IMR-90 (cell line): ENCODE results near the gene UNC13C. TPM values are rescaled to one million over a fixed set of nuclear protein-coding genes. Genes with fewer than 3 reads are reported as not detected.

ENCODE experiments used
- ATAC-seq: fragments of 200-7000 bp; cut with Tn5 transposase; 2 replicates; pipeline ENCODE4 v1.9.1; 2020; ENCODE audit warnings: low read depth, mild to moderate bottlenecking, moderate library complexity
- BruUV-seq: library from RNA; stranded (reverse); fragments of 400-500 nt; replicated peaks from 2 replicates; lab custom pipeline; 2021; lab: Mats Ljungman, UMichigan
- CTCF ChIA-PET: fragments of 300-600 bp; formaldehyde crosslinking; extraction: SDS; loops from one replicate; lab custom pipeline; 2021; ENCODE audit warnings: antibody characterized with exemption; lab: Yijun Ruan, JAX
- POLR2A ChIA-PET: fragments of 300-600 bp; sonication (Branson Sonifier 250); formaldehyde crosslinking; loops from one replicate; lab custom pipeline; 2022; ENCODE audit warnings: antibody characterized with exemption; ENCODE audit not compliant: unreplicated experiment; lab: Charles Lee
- DNase-seq: peaks from one replicate; pipeline ENCODE4 v3.0.0; 2013
- H2AFZ ChIP-seq: replicated peaks from 2 replicates; pipeline ENCODE3; 2013; ENCODE audit warnings: low read length, mild to moderate bottlenecking; ENCODE audit not compliant: poor library complexity
- H2AK5ac ChIP-seq: 2 replicates; pipeline ENCODE4 v1.6.1; 2013; ENCODE audit warnings: low read depth, low read length, inconsistent platforms
- H2AK9ac ChIP-seq: replicated peaks from 2 replicates; pipeline ENCODE3; 2013; ENCODE audit warnings: mild to moderate bottlenecking, low read depth, low read length, moderate library complexity; ENCODE audit not compliant: poor library complexity
- H2BK120ac ChIP-seq: 2 replicates; pipeline ENCODE4 v1.6.1; 2013; ENCODE audit warnings: low read depth, low read length, inconsistent platforms
- H2BK15ac ChIP-seq: 3 replicates; pipeline ENCODE4 v1.6.1; 2013; ENCODE audit warnings: low read depth, low read length, inconsistent platforms
- H2BK20ac ChIP-seq: 2 replicates; pipeline ENCODE4 v1.6.1; 2013; ENCODE audit warnings: low read depth, mild to moderate bottlenecking, inconsistent platforms, low read length, moderate library complexity
- H2BK5ac ChIP-seq: 2 replicates; pipeline ENCODE4 v1.6.1; 2013; ENCODE audit warnings: mild to moderate bottlenecking, low read depth, low read length, inconsistent platforms; ENCODE audit not compliant: poor library complexity, severe bottlenecking
- H3K14ac ChIP-seq: replicated peaks from 2 replicates; pipeline ENCODE4 v1.6.1; 2013; ENCODE audit warnings: low read depth, low read length, inconsistent platforms
- H3K18ac ChIP-seq: 2 replicates; pipeline ENCODE4 v1.6.1; 2013; ENCODE audit warnings: low read depth, low read length, control low read depth
- H3K23ac ChIP-seq: 2 replicates; pipeline ENCODE4 v1.6.1; 2013; ENCODE audit warnings: low read depth, low read length, inconsistent platforms
- H3K27ac ChIP-seq: 2 replicates; pipeline ENCODE4 v1.5.1; 2013; ENCODE audit warnings: mild to moderate bottlenecking, control low read depth, low read length; ENCODE audit not compliant: insufficient read depth
- H3K27me3 ChIP-seq: 2 replicates; pipeline ENCODE4 v1.6.1; 2013; ENCODE audit warnings: low read length; ENCODE audit not compliant: control insufficient read depth, insufficient read depth
- H3K36me3 ChIP-seq: 2 replicates; pipeline ENCODE4 v1.6.1; 2013; ENCODE audit warnings: low read length, mixed read lengths; ENCODE audit not compliant: control insufficient read depth, insufficient read depth
- H3K4ac ChIP-seq: 2 replicates; pipeline ENCODE4 v1.6.1; 2013; ENCODE audit warnings: low read depth, low read length, inconsistent platforms
- H3K4me1 ChIP-seq: 2 replicates; pipeline ENCODE4 v1.6.1; 2013; ENCODE audit warnings: low read length, mixed read lengths; ENCODE audit not compliant: control insufficient read depth, insufficient read depth
- H3K4me2 ChIP-seq: 2 replicates; pipeline ENCODE4 v1.6.1; 2013; ENCODE audit warnings: low read depth, mild to moderate bottlenecking, control low read depth, low read length, moderate library complexity
- H3K4me3 ChIP-seq: 2 replicates; pipeline ENCODE4 v1.5.1; 2013; ENCODE audit warnings: low read depth, mild to moderate bottlenecking, control low read depth, low read length, moderate library complexity; ENCODE audit not compliant: insufficient read depth
- H3K56ac ChIP-seq: 2 replicates; pipeline ENCODE4 v1.6.1; 2013; ENCODE audit warnings: low read length, inconsistent platforms; ENCODE audit not compliant: insufficient read depth; ENCODE audit errors: extremely low read depth
- H3K79me1 ChIP-seq, 2 experiments: 2 replicates each; pipeline ENCODE4 v1.6.1; 2013; ENCODE audit warnings: low read length in 2 of 2, inconsistent platforms in 1 of 2, low read depth in 1 of 2
- H3K9ac ChIP-seq: 2 replicates; pipeline ENCODE4 v1.6.1; 2013; ENCODE audit warnings: low read depth, low read length, control low read depth
- H3K9me1 ChIP-seq: 2 replicates; pipeline ENCODE4 v1.6.1; 2013; ENCODE audit warnings: low read length, inconsistent platforms; ENCODE audit not compliant: insufficient read depth
- H3K9me3 ChIP-seq: 2 replicates; pipeline ENCODE4 v1.6.1; 2013; ENCODE audit warnings: low read length; ENCODE audit not compliant: control insufficient read depth, insufficient read depth
- H4K20me1 ChIP-seq: 2 replicates; pipeline ENCODE4 v1.6.1; 2013; ENCODE audit warnings: low read length, inconsistent platforms; ENCODE audit not compliant: insufficient read depth
- H4K5ac ChIP-seq: 2 replicates; pipeline ENCODE4 v1.6.1; 2013; ENCODE audit warnings: mild to moderate bottlenecking, low read depth, low read length, control low read depth
- H4K8ac ChIP-seq, 2 experiments: 2 replicates each; pipeline ENCODE4 v1.6.1; 2013; ENCODE audit warnings: low read depth in 2 of 2, low read length in 2 of 2, control low read depth in 1 of 2, inconsistent platforms in 1 of 2
- H4K91ac ChIP-seq: 2 replicates; pipeline ENCODE4 v1.6.1; 2013; ENCODE audit warnings: low read depth, low read length, inconsistent platforms; ENCODE audit not compliant: insufficient read depth
- BHLHE40 ChIP-seq: fragments of 150-350 bp; IDR thresholded peaks from 2 replicates; pipeline ENCODE4 v1.6.1; 2016; ENCODE audit warnings: mild to moderate bottlenecking, low read depth, low read length
- CEBPB ChIP-seq: IDR thresholded peaks from 2 replicates; pipeline ENCODE4 v1.6.1; 2012; ENCODE audit warnings: low read depth, low read length, improper control_type of control experiment
- CHD1 ChIP-seq: IDR thresholded peaks from 2 replicates; pipeline ENCODE4 v1.6.1; 2012; ENCODE audit warnings: low read depth, low read length, improper control_type of control experiment
- FOS ChIP-seq: fragments of 150-350 bp; IDR thresholded peaks from 2 replicates; pipeline ENCODE4 v1.6.1; 2016; ENCODE audit warnings: low read depth, low read length
- MAFK ChIP-seq: IDR thresholded peaks from 2 replicates; pipeline ENCODE4 v1.6.1; 2012; ENCODE audit warnings: low read depth, low read length, improper control_type of control experiment
- MAZ ChIP-seq: IDR thresholded peaks from 2 replicates; pipeline ENCODE4 v1.6.1; 2012; ENCODE audit warnings: low read depth, mild to moderate bottlenecking, low read length, improper control_type of control experiment, moderate library complexity, borderline replicate concordance
- MXI1 ChIP-seq: IDR thresholded peaks from 2 replicates; pipeline ENCODE4 v1.6.1; 2012; ENCODE audit warnings: low read depth, mild to moderate bottlenecking, low read length, moderate library complexity, borderline replicate concordance
- NFE2L2 ChIP-seq: fragments of 150-350 bp; IDR thresholded peaks from 2 replicates; pipeline ENCODE4 v1.6.1; 2016; ENCODE audit warnings: low read depth, mild to moderate bottlenecking, low read length
- POLR2A ChIP-seq: IDR thresholded peaks from 2 replicates; pipeline ENCODE4 v1.6.1; 2012; ENCODE audit warnings: mild to moderate bottlenecking, low read depth, low read length
- RAD21 ChIP-seq: IDR thresholded peaks from 2 replicates; pipeline ENCODE4 v1.6.1; 2012; ENCODE audit warnings: low read length, improper control_type of control experiment
- RCOR1 ChIP-seq: IDR thresholded peaks from 2 replicates; pipeline ENCODE4 v1.6.1; 2012; ENCODE audit warnings: mild to moderate bottlenecking, low read length, improper control_type of control experiment; ENCODE audit not compliant: insufficient replicate concordance
- RFX5 ChIP-seq: IDR thresholded peaks from 2 replicates; pipeline ENCODE4 v1.8.0; 2012; ENCODE audit warnings: low read depth, mild to moderate bottlenecking, low read length, moderate library complexity
- SMC3 ChIP-seq: fragments of 150-350 bp; IDR thresholded peaks from 2 replicates; pipeline ENCODE4 v1.6.1; 2016; ENCODE audit warnings: low read depth, mild to moderate bottlenecking, antibody characterized with exemption, low read length, moderate library complexity
- WGBS, 2 experiments: methylation state at CpG; one replicate each; pipeline versions ENCODE4 v1.1.5 to v1.1.7; 2013; ENCODE audit warnings: missing lambda C conversion rate in 2 of 2; ENCODE audit not compliant: insufficient read length in 1 of 2; ENCODE audit errors: extremely low coverage in 2 of 2; 5-methylcytosine and 5-hydroxymethylcytosine counted together
- dilution Hi-C: fragments of 300-500 bp; cut with HindIII; formaldehyde crosslinking; loops from one replicate; pipeline ENCODE4 v1.14.3; 2018; ENCODE audit warnings: low sequenced_read_pairs; ENCODE audit not compliant: unreplicated experiment
- in situ Hi-C: fragments of 300-500 bp; cut with MboI; formaldehyde crosslinking; loops from 3 replicates; pipeline ENCODE4 v1.14.3; 2019; ENCODE audit warnings: low sequenced_read_pairs, inconsistent platforms, mixed read lengths
- intact Hi-C: fragments of 100-400 bp; cut with micrococcal nuclease; formaldehyde crosslinking; loops from 2 replicates; pipeline ENCODE4 v1.10.0; 2022
- polyA plus RNA-seq, 3 experiments: library from polyadenylated mRNA; depleted of rRNA; stranded (reverse); fragments of >200 nt; gene quantifications; 2 replicates each; pipeline ENCODE4 v1.2.3, GENCODE V29; 2012; ENCODE audit warnings: low replicate concordance in 1 of 3
- total RNA-seq: library from RNA; depleted of rRNA; stranded (reverse); fragments of >200 nt; gene quantifications from 2 replicates; pipeline ENCODE4 v1.2.3, GENCODE V29; 2012
- TF ChIP-seq, protein P1 (sequence below): fragments of 150-350 bp; IDR thresholded peaks from 2 replicates; pipeline ENCODE4 v1.6.1; 2017; ENCODE audit warnings: mild to moderate bottlenecking, antibody characterized with exemption, low read length, low read depth
- TF ChIP-seq, protein P2 (sequence below): fragments of 150-350 bp; IDR thresholded peaks from 2 replicates; pipeline ENCODE4 v1.6.1; 2016; ENCODE audit warnings: low read depth, mild to moderate bottlenecking, low read length, moderate library complexity, borderline replicate concordance
- TF ChIP-seq, protein P3 (sequence below): conservative IDR thresholded peaks from 2 replicates; pipeline ENCODE4 v1.5.1; 2012; ENCODE audit warnings: mild to moderate bottlenecking, low read depth, low read length, improper control_type of control experiment

UNC13C gene
- total and polyA plus RNA-seq, 2 of the 4 experiments (the other 2 are of a cell fraction): not detected

DNA sequence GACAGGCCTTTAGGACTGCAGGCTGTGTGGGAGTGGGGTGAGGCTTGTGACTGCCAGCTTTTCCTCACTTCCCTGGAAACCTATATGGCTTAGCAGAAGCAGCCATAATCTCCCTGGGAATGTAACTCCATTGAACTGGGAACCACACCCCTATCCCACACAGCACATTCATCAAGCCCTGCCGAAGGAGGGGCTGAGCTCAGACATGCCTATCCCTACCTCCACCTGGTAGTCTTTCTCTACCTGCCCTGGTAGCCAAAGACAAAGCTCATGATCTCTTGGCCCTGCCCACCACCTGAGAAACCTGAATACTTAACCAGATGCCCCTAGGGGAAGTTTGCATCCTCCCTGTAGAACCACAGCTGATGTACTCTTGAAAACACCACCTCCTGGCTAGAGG is 219.8 kb downstream of the UNC13C start:
- H4K20me1 ChIP-seq: no peaks in the 10 kb centered on the region
- no peak overlapping the region for H3K23ac ChIP-seq
- intact Hi-C loops: no loop called here
- no peak overlapping the region for H3K27ac ChIP-seq
- H3K14ac ChIP-seq: no peak overlapping the region
- no peak overlapping the region for H3K9ac ChIP-seq
- no peaks in the 10 kb centered on the region for H3K4me1 ChIP-seq
- no peak overlapping the region for H3K18ac ChIP-seq
- H3K36me3 ChIP-seq: no peaks in the 10 kb centered on the region
- POLR2A ChIA-PET: no interaction called here
- no peak overlapping the region for H2BK5ac ChIP-seq
- CTCF ChIA-PET: no interaction called here
- no peak overlapping the region for H2AFZ ChIP-seq
- no peak overlapping the region for H2AK5ac ChIP-seq
- DNase-seq (no peak), ATAC-seq (no peak)
- no peak overlapping the region for H2BK15ac ChIP-seq
- H3K9me3 ChIP-seq: peaks cover 8% of the 10 kb centered on the region
- no peak overlapping the region for H2BK20ac ChIP-seq
- no peak overlapping the region for H2BK120ac ChIP-seq
- no peak overlapping the region for H4K5ac ChIP-seq
- no peaks in the 10 kb centered on the region for H3K9me1 ChIP-seq
- 60% methylated on average over 1 of the region's 1 CpG; no CpG with 5 or more reads in 1 of the 2 experiments for WGBS, 2 experiments
- no peak overlapping the region for H3K56ac ChIP-seq
- H3K79me1 ChIP-seq: no peaks in the 10 kb centered on the region
- TF ChIP-seq, protein P1, sequence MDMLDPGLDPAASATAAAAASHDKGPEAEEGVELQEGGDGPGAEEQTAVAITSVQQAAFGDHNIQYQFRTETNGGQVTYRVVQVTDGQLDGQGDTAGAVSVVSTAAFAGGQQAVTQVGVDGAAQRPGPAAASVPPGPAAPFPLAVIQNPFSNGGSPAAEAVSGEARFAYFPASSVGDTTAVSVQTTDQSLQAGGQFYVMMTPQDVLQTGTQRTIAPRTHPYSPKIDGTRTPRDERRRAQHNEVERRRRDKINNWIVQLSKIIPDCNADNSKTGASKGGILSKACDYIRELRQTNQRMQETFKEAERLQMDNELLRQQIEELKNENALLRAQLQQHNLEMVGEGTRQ: no peak
- no peak for TF ChIP-seq SMC3
- TF ChIP-seq FOS: no peak
- no peak for TF ChIP-seq CHD1
- TF ChIP-seq, protein P2, sequence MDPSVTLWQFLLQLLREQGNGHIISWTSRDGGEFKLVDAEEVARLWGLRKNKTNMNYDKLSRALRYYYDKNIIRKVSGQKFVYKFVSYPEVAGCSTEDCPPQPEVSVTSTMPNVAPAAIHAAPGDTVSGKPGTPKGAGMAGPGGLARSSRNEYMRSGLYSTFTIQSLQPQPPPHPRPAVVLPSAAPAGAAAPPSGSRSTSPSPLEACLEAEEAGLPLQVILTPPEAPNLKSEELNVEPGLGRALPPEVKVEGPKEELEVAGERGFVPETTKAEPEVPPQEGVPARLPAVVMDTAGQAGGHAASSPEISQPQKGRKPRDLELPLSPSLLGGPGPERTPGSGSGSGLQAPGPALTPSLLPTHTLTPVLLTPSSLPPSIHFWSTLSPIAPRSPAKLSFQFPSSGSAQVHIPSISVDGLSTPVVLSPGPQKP: no peak
- TF ChIP-seq MXI1: no peak
- no peak for TF ChIP-seq RFX5
- TF ChIP-seq MAZ: no peak
- TF ChIP-seq BHLHE40: no peak
- TF ChIP-seq, protein P3, sequence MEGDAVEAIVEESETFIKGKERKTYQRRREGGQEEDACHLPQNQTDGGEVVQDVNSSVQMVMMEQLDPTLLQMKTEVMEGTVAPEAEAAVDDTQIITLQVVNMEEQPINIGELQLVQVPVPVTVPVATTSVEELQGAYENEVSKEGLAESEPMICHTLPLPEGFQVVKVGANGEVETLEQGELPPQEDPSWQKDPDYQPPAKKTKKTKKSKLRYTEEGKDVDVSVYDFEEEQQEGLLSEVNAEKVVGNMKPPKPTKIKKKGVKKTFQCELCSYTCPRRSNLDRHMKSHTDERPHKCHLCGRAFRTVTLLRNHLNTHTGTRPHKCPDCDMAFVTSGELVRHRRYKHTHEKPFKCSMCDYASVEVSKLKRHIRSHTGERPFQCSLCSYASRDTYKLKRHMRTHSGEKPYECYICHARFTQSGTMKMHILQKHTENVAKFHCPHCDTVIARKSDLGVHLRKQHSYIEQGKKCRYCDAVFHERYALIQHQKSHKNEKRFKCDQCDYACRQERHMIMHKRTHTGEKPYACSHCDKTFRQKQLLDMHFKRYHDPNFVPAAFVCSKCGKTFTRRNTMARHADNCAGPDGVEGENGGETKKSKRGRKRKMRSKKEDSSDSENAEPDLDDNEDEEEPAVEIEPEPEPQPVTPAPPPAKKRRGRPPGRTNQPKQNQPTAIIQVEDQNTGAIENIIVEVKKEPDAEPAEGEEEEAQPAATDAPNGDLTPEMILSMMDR: no peak
- TF ChIP-seq MAFK: no peak
- TF ChIP-seq POLR2A: no peak
- no peak for TF ChIP-seq CEBPB
- TF ChIP-seq RCOR1: no peak
- TF ChIP-seq NFE2L2: no peak
- no peak for TF ChIP-seq RAD21
- in situ Hi-C loops: no loop called here
- BruUV-seq: no TSS peak
- no peak overlapping the region for H3K4me2 ChIP-seq
- H3K27me3 ChIP-seq: no peaks in the 10 kb centered on the region
- no peak overlapping the region for H4K8ac ChIP-seq
- H3K4me3 ChIP-seq: no peak overlapping the region
- no peak overlapping the region for H3K4ac ChIP-seq
- H2AK9ac ChIP-seq: no peak overlapping the region
- dilution Hi-C loops: no loop called here
- no peak overlapping the region for H4K91ac ChIP-seq
